Activated CD4-positive, alpha-beta T cell treated with anti-CD3 and anti-CD28 coated beads for 36 hours (primary cell): ENCODE results near the gene PLEKHA8. TPM values are rescaled to one million over a fixed set of nuclear protein-coding genes. Genes with fewer than 3 reads are reported as not detected.

ENCODE experiments used
- ATAC-seq: fragments of 200-7000 bp; cut with Tn5 transposase; one replicate; pipeline ENCODE4 v1.10.0; 2021; ENCODE audit warnings: mild to moderate bottlenecking, moderate library complexity
- CTCF ChIA-PET: fragments of 350-600 bp; sonication (Branson Sonifier 250); formaldehyde crosslinking; loops from one replicate; lab custom pipeline; 2021; ENCODE audit warnings: antibody characterized with exemption; lab: Charles Lee
- POLR2A ChIA-PET: fragments of 350-600 bp; sonication (Branson Sonifier 250); formaldehyde crosslinking; loops from one replicate; lab custom pipeline; 2021; ENCODE audit warnings: antibody characterized with exemption, inconsistent platforms; lab: Charles Lee
- DNase-seq: peaks from one replicate; pipeline ENCODE4 v3.0.0-alpha.2; 2020
- H3K27ac Mint-ChIP-seq: one replicate; pipeline ENCODE4 v1.8.0; 2021; ENCODE audit warnings: mixed read lengths
- H3K27me3 Mint-ChIP-seq: one replicate; pipeline ENCODE4 v1.8.0; 2021; ENCODE audit warnings: mixed read lengths
- H3K36me3 Mint-ChIP-seq: one replicate; pipeline ENCODE4 v1.8.0; 2021; ENCODE audit warnings: low read depth, mixed read lengths
- H3K4me1 Mint-ChIP-seq: one replicate; pipeline ENCODE4 v1.8.0; 2021; ENCODE audit warnings: mixed read lengths
- H3K4me3 Mint-ChIP-seq: one replicate; pipeline ENCODE4 v1.8.0; 2021; ENCODE audit warnings: mild to moderate bottlenecking, moderate library complexity, mixed read lengths
- H3K9me3 Mint-ChIP-seq: one replicate; pipeline ENCODE4 v1.8.0; 2021; ENCODE audit warnings: low read depth, mixed read lengths
- intact Hi-C, 2 experiments: fragments of 100-400 bp; cut with DNase I in 1 of 2; cut with micrococcal nuclease in 1 of 2; formaldehyde crosslinking; loops; one replicate each; pipeline versions ENCODE4 v1.14.2 to v1.15.1; 2022 to 2024; cut with DNase I, micrococcal nuclease
- total RNA-seq, 2 experiments: library from RNA; stranded (reverse); gene quantifications; one replicate each; pipeline ENCODE4 v1.2.3, GENCODE V29; 2021

PLEKHA8 gene
- total RNA-seq, 2 experiments from 2014 or later: 9.0 to 11.1 TPM

DNA sequence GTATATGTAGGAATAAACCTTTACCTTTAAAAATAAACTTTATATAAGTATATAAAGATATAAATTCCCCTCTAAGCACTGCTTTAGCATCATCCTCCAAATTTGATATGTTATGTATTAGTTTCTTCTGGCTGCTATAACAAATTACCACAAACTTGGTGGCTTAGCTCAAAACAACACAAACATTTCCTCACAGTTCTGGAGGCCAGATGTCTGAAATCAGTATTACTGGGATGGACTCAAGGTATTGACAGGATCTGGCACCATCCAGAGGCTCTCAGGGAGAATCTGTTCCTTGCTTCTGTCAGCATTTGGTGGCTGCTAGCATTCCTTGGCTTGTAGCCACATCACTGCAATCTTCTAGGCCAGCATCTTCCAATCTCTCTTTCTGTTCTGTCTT, 31.9 kb upstream of the PLEKHA8 start:
- no peak overlapping the region for H3K27ac Mint-ChIP-seq
- ChIA-PET POLR2A (no interaction called here), CTCF (no interaction called here)
- no peaks in the 10 kb centered on the region for H3K36me3 Mint-ChIP-seq
- DNase-seq: no peak
- peaks cover 29% of the 10 kb centered on the region for H3K27me3 Mint-ChIP-seq
- no peak overlapping the region for H3K4me3 Mint-ChIP-seq
- ATAC-seq: no peak
- intact Hi-C loops: no loop called here
- H3K9me3 Mint-ChIP-seq: peaks cover 14% of the 10 kb centered on the region
- H3K4me1 Mint-ChIP-seq: no peaks in the 10 kb centered on the region

DNA sequence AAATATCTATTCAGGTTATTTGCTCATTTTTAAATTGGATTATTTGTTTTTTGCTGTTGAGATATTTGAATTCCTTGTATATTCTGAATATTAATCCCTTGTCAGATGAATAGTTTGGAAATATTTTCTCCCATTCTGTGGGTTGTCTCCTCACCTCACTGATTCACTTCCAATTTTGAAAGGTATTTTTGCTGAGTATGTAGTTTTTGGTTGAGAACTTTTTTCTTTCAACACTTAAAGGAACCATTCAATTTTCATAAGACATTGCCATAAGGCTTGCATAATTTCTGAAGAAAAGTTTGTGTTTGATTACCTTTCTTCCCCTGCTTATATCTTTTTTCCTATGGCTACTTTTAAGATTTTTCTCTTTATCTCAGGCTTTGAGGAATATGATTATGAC, 29.7 kb upstream of the PLEKHA8 start:
- no peaks in the 10 kb centered on the region for H3K4me1 Mint-ChIP-seq

DNA sequence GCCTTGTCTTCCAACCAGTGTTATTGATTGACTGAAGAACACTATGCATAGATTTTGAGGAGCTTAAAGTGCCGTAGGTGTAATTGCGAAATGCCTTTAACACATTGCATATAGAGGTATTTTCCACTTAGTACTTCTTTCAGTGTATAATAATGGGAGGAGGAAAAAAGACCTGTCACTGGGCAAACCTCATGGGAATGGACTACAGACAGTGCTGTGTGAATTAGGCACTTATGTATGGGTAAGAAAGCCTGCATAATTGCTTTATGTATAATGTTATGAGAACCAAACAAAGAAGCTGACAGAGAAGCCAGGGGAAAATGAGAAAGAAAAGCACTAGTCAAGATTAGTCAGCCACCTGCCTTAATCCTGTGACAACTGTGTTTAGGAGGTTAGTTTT, 26.2 kb upstream of the PLEKHA8 start:
- no peak overlapping the region for H3K4me3 Mint-ChIP-seq
- ChIA-PET POLR2A (no interaction called here), CTCF (no interaction called here)
- peaks cover 3% of the 10 kb centered on the region for H3K9me3 Mint-ChIP-seq
- H3K27ac Mint-ChIP-seq: no peak overlapping the region
- DNase-seq (no peak), ATAC-seq (no peak)
- H3K4me1 Mint-ChIP-seq: no peaks in the 10 kb centered on the region
- intact Hi-C loops: no loop called here
- no peaks in the 10 kb centered on the region for H3K36me3 Mint-ChIP-seq
- H3K27me3 Mint-ChIP-seq: peaks cover 18% of the 10 kb centered on the region

More for the DNA sequence above, 29.7 kb upstream of the PLEKHA8 start:
- no peak for DNase-seq
- H3K36me3 Mint-ChIP-seq: no peaks in the 10 kb centered on the region
- ChIA-PET POLR2A (no interaction called here), CTCF (no interaction called here)
- peaks cover 22% of the 10 kb centered on the region for H3K27me3 Mint-ChIP-seq
- ATAC-seq: no peak
- H3K27ac Mint-ChIP-seq: no peak overlapping the region
- H3K9me3 Mint-ChIP-seq: peaks cover 9% of the 10 kb centered on the region
- no peak overlapping the region for H3K4me3 Mint-ChIP-seq
- intact Hi-C loops: no loop called here

DNA sequence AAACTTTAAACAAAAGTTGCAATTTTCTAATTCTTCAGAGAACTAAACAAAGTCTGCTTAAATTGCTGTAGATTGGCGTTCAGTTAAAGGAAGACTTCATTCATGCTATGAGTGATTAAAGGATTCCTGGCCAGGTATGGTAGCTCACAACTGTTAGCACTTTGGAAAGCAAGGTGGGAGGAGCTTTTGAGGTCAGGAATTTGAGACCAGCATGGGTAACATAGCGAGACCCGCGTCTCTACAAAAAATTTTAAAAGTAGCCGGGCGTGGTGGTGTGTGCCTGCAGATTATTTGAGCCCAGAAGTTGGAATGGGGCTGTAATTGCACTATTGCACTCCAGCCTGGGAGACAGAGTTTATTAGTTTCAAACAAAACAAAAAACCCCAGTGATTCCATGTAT, 25.1 kb upstream of the PLEKHA8 start:
- no peak overlapping the region for H3K4me3 Mint-ChIP-seq
- CTCF ChIA-PET: interaction anchor here (0.5 to 1.9 kb wide), 3 partner anchors 22 to 546 kb away, joined by 3 to 4 read pairs (median 3); no protein-coding TSS in a partner anchor
- POLR2A ChIA-PET: no interaction called here
- no peak for DNase-seq
- H3K27me3 Mint-ChIP-seq: peaks cover 15% of the 10 kb centered on the region
- ATAC-seq: no peak
- H3K4me1 Mint-ChIP-seq: no peaks in the 10 kb centered on the region
- no peak overlapping the region for H3K27ac Mint-ChIP-seq
- no peaks in the 10 kb centered on the region for H3K9me3 Mint-ChIP-seq
- no peaks in the 10 kb centered on the region for H3K36me3 Mint-ChIP-seq
- intact Hi-C loops: no loop called here

DNA sequence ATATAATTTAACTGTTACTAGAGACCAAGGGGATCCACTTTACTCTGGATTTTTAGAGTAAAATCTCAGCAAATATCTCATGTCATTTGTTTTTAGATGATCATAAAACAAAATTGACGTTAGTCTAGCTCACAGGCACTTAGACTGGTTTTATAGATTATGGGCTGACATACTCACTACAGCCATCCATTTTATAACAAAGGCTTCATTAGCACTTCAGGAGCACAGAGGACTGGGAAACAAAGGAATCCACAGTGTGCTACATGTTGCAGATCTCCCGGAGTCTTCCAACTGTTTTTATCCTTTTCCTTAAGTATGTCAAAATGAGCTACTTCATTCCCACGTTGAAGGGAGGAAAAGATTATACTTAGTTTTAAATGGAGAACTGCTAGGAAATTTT, 22.7 kb upstream of the PLEKHA8 start:
- H3K4me1 Mint-ChIP-seq: no peaks in the 10 kb centered on the region
- POLR2A ChIA-PET: no interaction called here
- no peak overlapping the region for H3K4me3 Mint-ChIP-seq
- no peak overlapping the region for H3K27ac Mint-ChIP-seq
- DNase-seq (no peak), ATAC-seq (no peak)
- H3K27me3 Mint-ChIP-seq: peaks cover 4% of the 10 kb centered on the region
- CTCF ChIA-PET: interaction anchor here (1.3 kb wide), 1 partner anchor 20 kb away, joined by 3 read pairs; no protein-coding TSS in a partner anchor
- intact Hi-C loops: no loop called here
- H3K36me3 Mint-ChIP-seq: no peaks in the 10 kb centered on the region
- H3K9me3 Mint-ChIP-seq: no peaks in the 10 kb centered on the region

DNA sequence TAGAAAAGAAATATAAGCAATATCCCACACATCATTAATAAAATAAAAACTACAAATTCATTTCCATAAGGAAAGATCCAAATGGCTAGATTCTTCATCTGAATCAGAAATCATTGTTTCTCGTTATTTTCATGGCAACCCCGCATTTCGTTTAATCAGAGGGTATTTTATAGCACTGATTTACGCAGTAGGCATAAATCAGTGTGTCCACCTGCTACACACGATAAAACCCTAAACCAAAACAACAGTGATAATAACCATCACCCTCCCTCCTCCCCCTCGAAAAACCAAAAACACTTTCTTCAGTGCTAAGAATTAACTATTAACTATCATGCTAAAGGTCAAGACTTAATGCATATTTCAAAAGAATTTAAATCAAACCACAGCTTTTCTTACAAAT, 18.2 kb upstream of the PLEKHA8 start:
- Mint-ChIP-seq H3K36me3 (peaks cover 2% of the 10 kb centered on the region), H3K27ac (no peak overlapping the region), H3K4me1 (no peaks in the 10 kb centered on the region), H3K27me3 (no peaks in the 10 kb centered on the region), H3K9me3 (no peaks in the 10 kb centered on the region), H3K4me3 (no peak overlapping the region)
- intact Hi-C loops: no loop called here
- DNase-seq: no peak
- ChIA-PET CTCF (interaction anchor here (0.6 kb wide), 1 partner anchor 58 kb away, joined by 3 read pairs; no protein-coding TSS in a partner anchor), POLR2A (no interaction called here)
- no peak for ATAC-seq

DNA sequence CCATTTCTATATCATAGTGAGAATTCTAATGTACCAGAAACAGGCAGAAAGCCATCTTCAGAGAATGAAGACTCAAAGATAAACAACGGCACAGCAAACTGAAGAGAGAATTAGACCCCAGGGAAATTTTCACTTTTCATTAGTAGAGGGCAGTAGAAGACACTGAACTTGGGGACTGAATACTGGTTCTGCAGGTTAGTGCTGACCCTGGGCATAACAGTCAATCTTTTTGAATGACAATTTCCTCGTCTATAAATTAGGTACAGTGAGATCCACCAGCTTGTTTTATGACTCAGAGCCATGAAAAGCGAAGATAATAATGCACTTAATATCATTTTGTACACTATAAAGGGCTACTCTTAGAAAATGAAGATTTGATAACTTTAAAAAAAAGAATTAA, 15.5 kb upstream of the PLEKHA8 start:
- POLR2A ChIA-PET: no interaction called here
- H3K27me3 Mint-ChIP-seq: no peaks in the 10 kb centered on the region
- H3K4me1 Mint-ChIP-seq: no peaks in the 10 kb centered on the region
- CTCF ChIA-PET: interaction anchor here (1.0 to 1.9 kb wide), 2 partner anchors 28 to 48 kb away, joined by 4 to 5 read pairs; no protein-coding TSS in a partner anchor
- peaks cover 5% of the 10 kb centered on the region for H3K36me3 Mint-ChIP-seq
- ATAC-seq: no peak
- no peak overlapping the region for H3K27ac Mint-ChIP-seq
- H3K9me3 Mint-ChIP-seq: no peaks in the 10 kb centered on the region
- DNase-seq: no peak
- intact Hi-C loops: no loop called here
- H3K4me3 Mint-ChIP-seq: no peak overlapping the region

DNA sequence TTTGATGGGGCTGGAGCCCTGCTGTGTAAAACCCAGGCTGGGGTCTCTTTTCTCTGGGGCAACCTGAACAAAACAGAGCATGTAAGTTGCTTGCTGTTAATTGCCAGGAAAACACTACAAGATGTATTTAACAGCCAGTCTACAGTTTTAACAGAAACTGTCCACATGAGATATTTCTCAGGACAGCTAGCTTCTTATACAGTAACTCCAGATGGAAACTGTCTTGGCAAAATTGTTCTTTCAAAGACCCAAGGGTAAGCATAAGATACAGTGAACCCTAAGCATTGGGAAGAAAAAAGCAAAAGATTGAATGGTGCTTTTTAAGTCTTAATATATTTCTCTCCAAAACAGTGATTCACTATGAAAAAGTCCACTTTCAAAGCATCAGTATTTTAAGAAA, 9.8 kb upstream of the PLEKHA8 start:
- no peak overlapping the region for H3K4me3 Mint-ChIP-seq
- CTCF ChIA-PET: interaction anchor here (0.6 kb wide), 1 partner anchor 76 kb away, joined by 3 read pairs; no protein-coding TSS in a partner anchor
- no peak overlapping the region for H3K27ac Mint-ChIP-seq
- H3K27me3 Mint-ChIP-seq: no peaks in the 10 kb centered on the region
- POLR2A ChIA-PET: no interaction called here
- H3K36me3 Mint-ChIP-seq: peaks cover 8% of the 10 kb centered on the region
- DNase-seq (no peak), ATAC-seq (no peak)
- intact Hi-C loops: no loop called here
- no peaks in the 10 kb centered on the region for H3K9me3 Mint-ChIP-seq
- H3K4me1 Mint-ChIP-seq: peaks cover 11% of the 10 kb centered on the region

DNA sequence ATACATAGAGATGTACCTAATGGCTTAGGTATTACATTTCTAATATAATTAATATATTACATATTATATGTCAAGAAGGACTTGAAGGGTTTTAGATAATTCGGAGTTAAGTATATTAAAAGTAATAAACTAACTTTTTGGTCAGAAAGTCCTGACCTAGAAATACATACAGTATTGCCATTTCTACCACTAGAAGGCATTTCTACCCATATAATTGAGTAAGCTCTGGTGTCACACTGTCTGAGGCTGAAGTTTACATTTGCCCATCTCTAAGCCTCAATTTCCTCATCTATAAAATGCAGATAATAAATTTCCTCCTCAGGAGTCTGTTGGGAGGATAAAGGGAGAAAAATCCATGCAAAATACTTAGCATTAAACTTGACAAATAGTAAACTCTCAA, 8.8 kb upstream of the PLEKHA8 start:
- Mint-ChIP-seq H3K4me1 (peaks cover 20% of the 10 kb centered on the region), H3K27ac (no peak overlapping the region), H3K4me3 (no peak overlapping the region), H3K36me3 (peaks cover 6% of the 10 kb centered on the region), H3K27me3 (no peaks in the 10 kb centered on the region), H3K9me3 (no peaks in the 10 kb centered on the region)
- DNase-seq (no peak), ATAC-seq (no peak)
- ChIA-PET CTCF (no interaction called here), POLR2A (no interaction called here)
- intact Hi-C loops: no loop called here

DNA sequence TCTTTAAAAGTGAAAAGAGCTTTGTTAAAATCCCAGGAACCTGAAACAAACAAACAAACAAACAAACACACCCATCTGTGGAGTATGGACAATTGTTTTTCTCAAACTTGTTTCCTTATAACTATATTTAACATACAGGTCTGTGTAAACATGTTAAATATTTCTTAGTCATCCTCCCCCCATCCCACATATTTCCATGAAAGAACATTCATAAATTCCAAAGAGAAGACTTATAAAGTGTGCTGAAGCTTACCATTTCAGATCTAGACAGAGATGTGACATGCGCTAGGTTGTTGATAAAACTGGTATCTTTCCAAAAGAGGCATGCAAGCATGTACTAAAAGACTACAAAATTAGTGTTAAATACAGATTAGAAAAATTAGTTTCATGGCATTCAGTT, 8.3 kb upstream of the PLEKHA8 start:
- CTCF ChIA-PET: no interaction called here
- intact Hi-C loops: loop anchor here in 1 of 2 experiments (10.0 kb wide), 1 partner anchor 335 kb away; no protein-coding TSS in a partner anchor

DNA sequence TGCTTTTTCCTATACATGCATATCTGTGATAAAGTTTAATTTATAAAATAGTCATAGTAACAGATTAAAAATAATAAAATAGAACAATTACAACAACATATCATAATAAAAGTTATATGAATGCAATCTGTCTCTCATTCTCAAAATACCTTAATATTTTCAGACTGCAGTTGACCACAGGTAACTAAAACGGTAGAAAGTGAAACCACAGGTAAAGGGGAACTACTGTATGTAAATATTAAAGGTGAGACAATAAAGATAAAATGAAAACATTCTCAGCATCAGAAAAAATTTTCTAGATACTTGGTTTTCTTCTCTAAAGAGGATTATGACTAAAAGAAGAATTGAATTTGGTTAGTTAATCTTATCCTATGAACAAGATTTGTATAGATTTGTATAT, 7.7 kb upstream of the PLEKHA8 start:
- Mint-ChIP-seq H3K27me3 (no peaks in the 10 kb centered on the region), H3K9me3 (no peaks in the 10 kb centered on the region), H3K4me1 (peaks cover 31% of the 10 kb centered on the region), H3K36me3 (peaks cover 8% of the 10 kb centered on the region), H3K27ac (no peak overlapping the region), H3K4me3 (no peak overlapping the region)
- DNase-seq (no peak), ATAC-seq (no peak)
- intact Hi-C loops: loop anchor here in 1 of 2 experiments (10.0 kb wide), 1 partner anchor 336 kb away; no protein-coding TSS in a partner anchor
- CTCF ChIA-PET: no interaction called here
- POLR2A ChIA-PET: no interaction called here

More for the DNA sequence above, 8.3 kb upstream of the PLEKHA8 start:
- POLR2A ChIA-PET: no interaction called here
- no peak for ATAC-seq
- peaks cover 26% of the 10 kb centered on the region for H3K4me1 Mint-ChIP-seq
- H3K9me3 Mint-ChIP-seq: no peaks in the 10 kb centered on the region
- peaks cover 6% of the 10 kb centered on the region for H3K36me3 Mint-ChIP-seq
- no peak overlapping the region for H3K4me3 Mint-ChIP-seq
- H3K27me3 Mint-ChIP-seq: no peaks in the 10 kb centered on the region
- DNase-seq: no peak
- H3K27ac Mint-ChIP-seq: no peak overlapping the region

DNA sequence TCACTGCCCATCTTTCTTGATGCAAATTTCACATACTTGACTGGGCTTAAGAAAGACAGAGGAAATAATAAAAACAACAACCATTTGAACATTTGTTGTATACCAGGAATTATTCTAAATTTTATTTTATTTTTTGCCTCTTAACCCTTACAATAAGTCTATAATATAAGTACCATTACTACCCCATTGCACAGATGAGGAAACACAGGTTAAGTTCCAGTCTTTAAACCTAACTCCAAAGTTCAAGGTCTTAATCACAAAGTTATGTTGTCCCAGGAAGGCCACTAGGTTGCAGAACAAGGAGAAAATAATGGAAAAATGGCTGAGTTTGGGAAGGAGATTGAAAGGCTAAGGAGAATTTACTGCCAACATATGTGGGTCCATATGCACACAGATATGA, 5.2 kb upstream of the PLEKHA8 start:
- H3K9me3 Mint-ChIP-seq: no peaks in the 10 kb centered on the region
- H3K27me3 Mint-ChIP-seq: no peaks in the 10 kb centered on the region
- ChIA-PET POLR2A (no interaction called here), CTCF (no interaction called here)
- DNase-seq (no peak), ATAC-seq (no peak)
- no peak overlapping the region for H3K4me3 Mint-ChIP-seq
- intact Hi-C loops: loop anchor here in 1 of 2 experiments (10.0 kb wide), 1 partner anchor 338 kb away; no protein-coding TSS in a partner anchor
- no peak overlapping the region for H3K27ac Mint-ChIP-seq
- H3K36me3 Mint-ChIP-seq: peaks cover 8% of the 10 kb centered on the region
- peaks cover 39% of the 10 kb centered on the region for H3K4me1 Mint-ChIP-seq
